Activated T-cell treated with anti-CD3 and anti-CD28 coated beads for 1 hour (primary cell): ENCODE measurements around the gene PALLD.
"Not testable (repeated sequence)": the region's sequence is repeated elsewhere in the genome, so short reads cannot be mapped to it uniquely, and the experiment has no call there.

Experiments
- DNase-seq: peaks from one replicate; pipeline ENCODE4 v3.0.0-alpha.2; 2020; ENCODE audit warnings: low read depth

Gene PALLD

DNA sequence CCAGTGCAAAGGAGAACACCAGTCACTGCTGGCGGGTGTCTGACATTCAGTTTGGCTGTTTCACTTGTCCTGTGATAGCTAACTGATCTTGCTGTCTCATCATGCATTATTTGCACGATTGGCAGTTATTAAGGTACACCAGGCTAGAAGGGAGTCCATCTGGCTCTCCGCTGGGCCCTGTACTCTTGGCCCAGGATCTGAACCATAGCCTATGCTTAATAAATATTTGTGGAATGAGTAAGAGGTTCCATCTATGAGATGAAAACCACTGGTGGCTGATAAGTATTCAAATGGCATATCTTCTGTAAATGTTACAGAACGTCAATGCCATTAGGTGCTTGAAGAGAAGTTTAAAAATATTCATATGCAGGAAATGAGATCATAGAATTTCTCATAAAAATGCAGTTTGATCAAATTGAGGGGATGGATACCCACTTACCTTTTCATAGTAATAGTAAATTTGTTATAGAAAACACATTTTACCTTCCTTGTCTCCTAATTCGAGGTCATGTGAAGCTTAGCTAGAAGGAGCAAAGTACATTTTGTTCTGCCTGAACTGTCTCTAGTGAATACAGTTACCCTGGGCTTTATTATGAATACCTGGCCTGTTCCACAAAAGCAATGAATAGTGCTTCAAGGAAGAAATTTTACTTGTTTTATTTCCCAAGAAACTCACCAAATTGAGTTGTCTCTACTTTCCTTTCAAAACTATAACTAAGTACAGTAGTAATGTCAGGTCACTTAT is 299.7 kb downstream of the PALLD start:
- no peak for DNase-seq

DNA sequence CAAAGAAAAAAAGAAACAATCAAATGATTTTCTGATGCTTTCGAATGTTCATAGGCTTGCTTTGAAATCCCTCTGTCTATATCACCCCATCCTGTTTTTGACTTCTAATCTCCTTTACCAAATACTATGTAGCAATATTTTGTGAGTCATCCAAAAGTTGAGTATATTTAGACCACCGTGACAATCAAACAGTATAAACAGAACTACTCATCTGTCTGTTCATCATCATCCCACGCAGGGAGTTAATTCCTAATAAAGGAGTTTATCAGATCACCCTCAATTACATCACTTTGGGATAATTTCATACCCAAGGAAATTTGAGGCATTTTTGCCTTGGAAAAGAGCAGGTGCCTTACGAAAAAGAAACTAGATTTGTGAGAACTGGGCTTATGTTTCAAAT is 300.3 kb downstream of the PALLD start:
- no peak for DNase-seq

DNA sequence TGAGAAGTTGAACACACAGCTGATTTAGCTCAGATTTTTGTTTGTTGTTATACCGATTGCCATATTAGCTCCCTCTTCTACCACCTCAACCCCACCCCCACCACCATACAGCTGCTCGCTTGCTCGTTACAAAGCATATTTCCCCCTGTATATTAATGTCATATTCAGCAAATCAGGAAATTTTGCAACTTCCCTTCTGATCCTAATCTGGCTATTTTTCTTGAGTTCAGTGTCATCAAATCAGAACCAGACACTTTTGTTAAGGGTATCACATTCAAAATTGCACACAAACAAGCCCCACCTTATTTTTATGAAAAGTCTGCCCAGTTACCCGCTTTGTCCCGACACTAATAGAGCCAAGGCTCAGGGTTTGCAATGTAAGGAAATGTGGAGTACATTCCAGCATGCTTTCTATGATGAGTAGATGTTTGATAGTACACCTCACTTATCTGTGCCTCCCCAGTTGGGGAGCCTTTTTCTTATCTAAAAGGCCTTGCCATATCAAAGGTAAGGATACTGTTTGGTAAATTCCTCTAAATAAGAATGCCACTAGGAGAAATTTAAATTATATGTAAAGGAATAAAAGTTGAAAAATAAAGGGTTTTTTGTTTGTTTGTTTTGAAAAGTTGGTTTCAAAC is 301.0 kb downstream of the PALLD start:
- DNase-seq = no peak

DNA sequence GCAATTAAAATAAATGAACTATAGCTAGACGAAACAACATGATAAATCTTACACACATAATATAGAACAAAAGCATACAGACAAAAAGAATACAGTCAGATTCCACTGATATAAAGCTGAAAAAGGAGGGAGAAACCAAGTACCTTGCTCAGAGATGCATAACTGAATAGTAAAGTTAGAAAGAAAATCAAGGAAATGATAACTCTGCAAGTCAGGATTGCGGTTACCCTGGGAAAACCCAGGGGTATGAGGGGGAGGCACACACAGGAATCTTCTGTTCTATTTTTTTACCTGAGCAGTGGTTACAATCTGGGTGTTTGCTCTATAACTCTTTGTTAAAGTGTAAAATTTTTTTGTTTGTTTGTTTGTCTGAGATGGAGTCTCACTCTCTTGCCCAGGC is 304.1 kb downstream of the PALLD start:
- no peak for DNase-seq

DNA sequence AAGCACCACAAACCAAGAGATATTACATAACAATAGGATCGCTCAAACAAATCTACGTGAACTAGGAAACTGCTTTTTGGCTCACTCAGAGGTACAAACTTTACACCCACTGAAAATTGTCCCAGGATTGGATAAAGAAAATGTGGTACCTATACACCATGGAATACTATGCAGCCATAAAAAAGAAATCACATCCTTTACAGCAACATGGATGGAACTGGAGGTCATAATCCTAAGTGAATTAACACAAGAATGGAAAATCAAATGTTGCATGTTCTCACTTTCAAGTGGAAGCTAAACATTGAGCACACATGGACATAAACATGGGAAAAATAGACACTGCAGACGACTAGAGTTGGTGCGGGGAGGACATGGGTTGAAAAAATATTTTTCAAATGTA is 305.4 kb downstream of the PALLD start:
- DNase-seq = no peak

DNA sequence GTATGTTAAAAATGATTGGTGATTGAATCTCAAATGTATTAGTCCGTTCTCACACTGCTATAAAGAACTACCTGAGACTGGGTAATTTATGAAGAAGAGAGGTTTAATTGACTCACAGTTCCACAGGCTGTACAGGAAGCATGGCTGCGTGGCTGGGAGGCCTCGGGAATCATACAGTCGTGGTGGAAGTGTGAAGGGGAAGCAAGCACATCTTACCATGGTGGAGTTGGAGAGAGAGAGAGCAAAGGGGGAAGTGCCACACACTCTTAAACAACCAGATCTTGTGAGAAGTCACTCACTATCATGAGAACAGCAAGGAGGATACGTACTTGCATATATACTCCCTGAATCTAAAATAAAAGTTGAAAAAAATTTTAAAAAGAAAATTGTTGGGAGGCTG is 306.2 kb downstream of the PALLD start:
- not testable (repeated sequence) for DNase-seq

DNA sequence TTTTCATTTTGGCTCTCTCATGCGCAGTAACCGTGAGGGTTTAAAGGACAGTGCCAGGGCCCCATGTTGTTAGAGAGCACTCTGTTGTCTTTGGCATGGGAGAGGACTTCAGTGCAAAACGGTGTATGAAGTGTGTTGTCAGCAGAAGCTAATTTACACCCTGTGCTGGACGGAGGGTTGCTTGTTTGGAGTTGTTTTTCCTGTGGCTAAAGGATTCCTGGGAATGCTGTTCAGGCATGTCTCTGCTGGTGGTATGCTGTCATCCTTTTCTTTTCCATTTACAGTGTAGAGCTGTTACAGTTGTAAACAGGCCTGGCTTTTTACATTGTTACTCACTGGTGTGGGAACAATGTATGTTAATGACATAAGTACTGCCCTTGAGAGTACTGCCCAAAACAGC is 306.9 kb downstream of the PALLD start:
- DNase-seq = no peak

DNA sequence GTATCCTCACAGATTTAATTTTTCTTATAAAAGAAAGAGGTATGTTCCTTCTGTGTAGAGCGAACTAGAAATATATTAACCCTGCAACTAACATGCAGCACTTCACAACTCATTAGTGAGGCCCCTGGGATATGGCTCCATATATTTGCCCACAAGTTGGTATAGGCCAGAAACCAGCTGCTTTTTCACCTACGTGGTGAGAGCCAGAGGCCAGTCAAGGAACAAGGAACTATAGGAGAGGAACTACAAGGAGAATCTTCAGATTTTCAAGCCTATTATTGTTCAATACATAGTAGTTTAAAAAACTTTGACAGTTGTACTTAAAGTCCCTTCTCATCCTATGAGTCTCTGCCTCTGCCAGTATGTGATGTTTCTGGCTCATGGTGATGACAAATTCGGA is 307.3 kb downstream of the PALLD start:
- no peak for DNase-seq

DNA sequence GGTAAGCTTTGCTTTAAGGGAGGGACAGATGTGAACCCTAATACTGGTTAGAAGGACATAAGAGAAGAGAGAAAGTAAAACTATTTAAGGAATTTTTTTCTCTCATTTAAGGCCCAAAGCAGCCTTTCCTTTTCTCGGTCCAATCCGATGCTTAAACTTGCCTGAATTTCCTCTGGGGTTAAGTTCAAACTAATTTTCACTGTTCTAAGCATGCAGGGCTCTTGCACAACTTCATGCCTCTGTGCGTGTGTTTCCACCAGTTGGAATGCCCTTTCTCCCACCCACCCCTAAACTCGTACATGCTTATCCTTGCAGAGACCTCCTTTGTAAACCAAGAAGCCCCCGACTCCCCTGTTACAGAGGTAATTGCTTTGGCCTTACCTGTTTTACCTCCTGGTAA is 308.5 kb downstream of the PALLD start:
- DNase-seq = no peak

DNA sequence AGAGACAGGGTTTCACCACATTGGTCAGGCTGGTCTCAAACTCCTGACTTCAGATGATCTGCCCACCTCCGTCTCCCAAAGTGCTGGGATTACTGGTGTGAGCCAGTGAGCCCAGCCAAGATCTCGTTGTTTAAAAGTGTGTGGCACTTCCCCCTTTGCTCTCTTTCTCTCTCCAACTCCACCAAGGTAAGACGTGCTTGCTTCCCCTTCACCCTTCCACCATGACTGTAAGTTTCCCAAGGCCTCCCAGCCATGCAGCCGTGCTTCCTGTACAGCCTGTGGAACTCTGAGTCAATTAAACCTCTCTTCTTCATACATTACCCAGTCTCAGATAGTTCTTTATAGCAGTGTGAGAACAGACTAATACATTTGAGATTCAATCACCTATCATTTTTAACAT is 309.4 kb downstream of the PALLD start:
- not testable (repeated sequence) for DNase-seq

DNA sequence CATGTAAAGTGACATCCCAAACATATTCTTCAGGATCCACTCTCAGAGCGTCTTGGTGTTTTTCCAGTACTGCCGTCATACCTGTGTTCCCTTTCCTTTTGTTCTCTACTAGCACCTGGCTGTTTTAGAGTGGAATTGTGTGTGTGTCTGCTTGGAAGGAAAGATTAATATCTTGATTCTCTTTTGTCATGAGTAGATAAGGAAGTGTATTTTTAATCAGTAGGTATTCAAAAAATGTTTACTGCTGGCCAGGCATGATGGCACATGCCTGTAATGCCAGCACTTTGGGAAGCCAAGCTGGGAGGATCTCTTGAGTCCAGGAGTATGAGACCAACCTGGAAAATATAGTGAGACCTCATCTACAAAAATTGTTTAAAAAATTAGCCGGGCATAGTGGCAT is 314.4 kb downstream of the PALLD start:
- DNase-seq = no peak

DNA sequence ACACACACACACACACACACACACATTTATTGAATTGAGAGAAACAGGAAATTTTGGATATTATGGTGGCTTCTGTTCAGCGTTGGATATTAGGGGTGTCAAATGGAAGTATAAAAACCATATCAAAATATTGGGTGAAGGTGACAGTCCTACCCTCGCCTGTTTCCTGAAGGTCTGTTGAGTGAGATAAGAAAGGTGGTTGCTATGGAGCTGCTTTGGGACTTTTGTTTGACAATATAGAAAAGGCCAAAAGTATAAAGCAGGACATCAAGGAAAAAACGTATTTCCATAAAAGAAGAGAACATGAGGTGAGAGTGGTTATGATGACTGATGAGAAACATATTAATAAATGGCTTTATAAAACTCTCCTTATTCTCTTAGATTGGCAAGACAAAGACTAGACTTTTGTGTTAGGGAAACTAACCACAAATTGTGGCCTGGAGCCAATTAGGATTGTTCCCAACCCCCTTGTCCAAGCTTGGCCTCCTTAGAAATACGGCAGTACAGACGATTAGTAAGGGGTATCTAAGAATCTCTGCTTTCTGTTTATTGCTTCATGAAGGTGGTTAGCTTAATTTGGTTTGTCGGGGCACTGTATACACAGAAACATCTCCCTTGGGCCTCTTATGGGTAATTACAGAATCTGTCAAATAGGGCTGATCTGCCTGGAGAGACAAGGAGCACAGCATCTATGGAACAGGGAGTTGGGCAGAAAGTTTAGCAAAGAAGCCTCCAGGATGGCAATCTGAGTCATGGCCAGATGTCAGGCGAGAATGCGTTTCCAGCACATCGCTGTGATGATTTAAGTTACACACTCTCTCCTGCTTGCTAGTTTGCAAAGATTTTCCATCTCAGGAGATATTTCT is 315.2 kb downstream of the PALLD start:
- no peak for DNase-seq

DNA sequence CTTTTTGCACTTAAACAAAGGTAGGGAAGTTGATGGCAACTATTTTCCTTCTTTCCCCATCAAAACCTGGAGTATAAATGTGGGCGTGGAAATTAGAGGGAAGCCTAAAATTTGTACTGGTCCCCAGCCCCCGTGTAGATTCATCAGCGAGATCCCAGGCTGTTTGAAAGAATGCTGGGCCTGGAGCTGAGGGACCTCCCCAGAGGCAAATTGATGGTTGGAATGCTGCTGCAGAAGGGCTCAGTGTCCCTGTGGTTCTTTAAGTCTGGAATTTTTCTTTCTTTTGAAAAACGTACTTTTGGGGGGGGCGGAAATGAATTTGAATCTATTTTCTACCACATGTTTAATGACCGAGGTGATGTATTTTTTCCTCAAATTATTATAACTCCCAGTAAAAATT is 316.0 kb downstream of the PALLD start:
- DNase-seq = no peak

DNA sequence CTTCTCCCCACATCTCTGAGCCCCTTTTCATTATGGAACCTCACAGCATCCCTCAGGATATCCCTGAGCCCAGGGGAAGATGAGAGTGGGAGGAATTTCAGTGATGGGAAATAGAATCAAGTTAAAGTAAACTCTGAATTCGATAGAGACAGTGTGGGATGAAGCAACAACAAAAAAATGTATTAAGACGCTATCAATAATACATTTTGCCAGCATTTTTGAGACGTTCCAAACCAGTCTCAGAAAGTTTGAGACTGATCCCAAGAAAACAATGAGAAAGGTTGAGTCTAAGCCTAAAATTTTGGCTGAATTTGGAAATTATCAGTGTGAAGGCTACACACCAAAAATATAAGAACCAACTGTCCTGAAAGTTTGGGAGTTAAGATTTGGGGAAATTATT is 317.0 kb downstream of the PALLD start:
- no peak for DNase-seq

DNA sequence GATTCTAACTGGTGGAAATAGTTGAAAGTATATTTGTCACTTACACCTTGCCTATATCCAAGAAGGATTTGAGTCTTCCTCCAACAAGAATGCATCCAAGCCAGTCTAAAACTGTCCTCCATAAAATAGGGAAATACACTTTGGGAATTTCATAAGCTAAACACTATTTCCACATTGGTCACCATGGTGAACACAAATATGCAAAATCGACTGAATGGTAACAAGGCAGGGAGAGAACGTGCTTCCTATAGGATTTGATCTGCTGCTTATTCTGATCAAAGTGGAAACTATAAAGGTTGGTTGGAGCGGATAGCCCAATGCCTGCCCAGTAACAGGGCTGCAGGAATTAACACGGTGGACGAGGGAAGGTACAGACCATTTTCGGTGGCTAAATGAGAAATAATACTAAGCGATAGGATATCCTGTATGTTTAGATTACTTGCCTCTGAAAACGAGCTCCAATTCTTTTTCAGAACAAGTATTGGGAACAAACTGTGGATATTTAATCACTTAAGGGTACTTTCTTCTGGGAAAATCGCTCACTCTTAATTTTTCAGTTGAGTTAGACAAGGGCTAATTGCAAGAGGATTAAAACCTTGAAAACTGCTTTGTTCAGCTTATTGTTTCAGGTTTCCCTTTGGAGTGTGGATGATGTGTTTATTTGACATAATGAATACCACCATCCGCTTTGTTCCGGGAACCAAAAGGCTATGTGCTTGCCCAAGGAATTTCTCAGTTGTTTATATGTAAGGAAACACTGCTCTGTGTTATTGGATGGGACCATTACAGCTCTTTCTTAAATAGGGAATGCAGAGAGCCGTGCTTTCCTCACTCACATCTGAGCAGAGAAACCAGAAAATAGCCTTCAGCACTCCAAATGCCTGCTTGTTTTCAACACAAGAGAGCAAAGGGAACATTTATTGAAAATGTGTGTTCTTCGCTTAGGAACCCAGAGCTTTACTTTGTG is 318.8 kb downstream of the PALLD start:
- DNase-seq = no peak

DNA sequence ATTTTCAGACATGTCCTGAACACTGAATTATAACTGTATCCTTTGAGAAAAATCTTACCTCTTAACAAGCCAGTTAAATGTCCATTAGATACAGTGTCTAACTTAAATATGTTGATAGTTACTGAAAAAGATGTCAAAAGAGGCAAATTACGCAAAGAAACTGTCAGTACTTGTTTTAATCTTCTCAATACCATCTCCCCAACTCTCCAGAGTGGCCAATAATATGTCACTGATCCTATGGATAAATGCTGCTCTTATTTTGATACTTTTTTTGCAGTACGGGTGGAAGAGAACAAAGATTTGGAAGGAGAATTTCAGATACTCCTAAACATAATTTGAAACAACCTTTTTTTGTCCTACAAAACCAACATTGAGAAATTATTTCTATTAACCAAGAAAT is 320.5 kb downstream of the PALLD start:
- no peak for DNase-seq

DNA sequence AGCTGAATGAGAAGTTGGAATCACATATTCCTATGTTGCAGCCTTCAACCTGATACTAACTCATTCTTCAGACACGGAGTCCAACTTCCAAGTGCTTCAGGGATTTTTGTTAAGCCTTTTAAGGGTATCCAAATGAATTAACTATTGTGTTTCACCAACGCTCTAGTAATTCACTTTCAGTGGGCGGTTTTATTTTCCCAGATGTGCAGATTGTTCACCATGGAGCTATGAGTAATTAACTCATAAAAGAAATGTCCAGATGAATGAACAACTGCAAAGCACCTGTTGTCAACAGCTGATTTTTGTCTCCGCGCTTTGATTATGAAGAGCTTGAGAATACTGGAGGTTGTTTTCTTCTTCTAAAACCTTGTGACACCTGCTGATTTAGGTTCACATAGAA is 325.6 kb downstream of the PALLD start:
- DNase-seq = no peak

DNA sequence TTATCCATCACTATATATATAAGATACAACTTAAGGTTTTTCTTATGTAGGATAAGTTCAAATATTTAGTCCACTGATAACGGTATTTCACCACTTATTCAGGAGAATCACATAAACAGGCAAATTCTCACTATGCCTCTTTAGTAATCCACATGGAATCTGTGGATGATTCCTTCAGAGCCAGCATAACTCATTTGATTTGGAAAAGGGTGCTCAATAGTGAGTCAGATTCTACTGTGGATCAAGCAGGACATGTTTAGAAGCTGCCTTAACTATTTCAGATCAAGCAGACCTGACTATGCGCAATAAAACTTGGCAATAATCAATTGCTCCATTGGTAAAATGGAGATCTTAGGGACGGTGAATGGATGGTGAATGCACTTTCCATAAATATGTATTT is 329.1 kb downstream of the PALLD start:
- DNase-seq = no peak

DNA sequence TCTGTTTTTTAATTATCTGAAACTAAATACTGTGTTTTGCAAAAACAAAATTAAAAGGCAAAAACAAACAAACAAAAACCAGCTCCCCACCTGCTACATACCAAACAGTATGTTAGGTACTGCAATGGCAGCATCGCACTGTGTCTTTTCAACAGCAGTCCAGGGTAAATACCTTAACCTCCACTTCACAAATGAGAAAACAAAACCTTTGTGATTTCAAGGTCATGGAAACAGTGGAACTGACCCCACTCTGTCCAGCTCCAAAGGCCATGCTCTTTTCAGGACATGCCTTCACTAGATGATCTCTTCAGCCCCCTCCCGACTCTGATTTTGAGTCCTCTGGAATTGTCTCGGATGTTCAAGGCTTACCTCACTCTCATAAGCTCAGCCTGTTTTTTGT is 329.8 kb downstream of the PALLD start:
- no peak for DNase-seq

DNA sequence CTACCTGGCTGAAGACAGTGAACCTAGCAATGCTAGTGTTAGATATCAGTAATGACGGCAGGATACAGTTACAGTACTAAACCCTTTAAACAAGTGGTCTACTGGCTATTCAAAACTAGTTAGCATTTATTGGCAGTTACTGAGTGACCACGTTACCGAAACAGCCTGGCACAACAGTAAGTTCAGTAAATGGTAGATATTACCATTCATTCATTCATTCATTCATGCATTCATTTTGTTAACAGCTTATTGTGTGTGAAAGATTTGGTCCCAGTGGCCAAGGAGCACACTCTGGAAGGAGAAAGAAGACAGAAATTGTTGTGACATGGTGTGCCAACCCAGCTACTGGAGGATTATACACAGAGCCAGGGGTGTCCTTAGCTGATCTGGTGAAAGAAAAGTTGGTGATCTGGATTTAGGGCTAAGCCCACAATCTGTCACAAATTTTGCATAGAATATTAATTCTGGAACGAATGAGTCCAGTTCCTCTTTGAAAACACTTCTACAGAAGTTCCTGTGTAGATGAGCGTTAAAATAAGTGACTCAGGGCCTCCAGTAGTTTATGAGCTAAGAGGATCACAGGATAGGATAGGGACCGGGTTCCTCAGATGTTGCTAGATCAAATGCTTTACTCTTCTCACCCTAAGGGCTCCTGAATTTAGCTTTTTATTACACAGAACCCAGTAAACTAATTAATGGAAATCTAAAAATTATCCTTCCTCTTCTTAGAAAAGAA is 334.1 kb downstream of the PALLD start:
- no peak for DNase-seq

DNA sequence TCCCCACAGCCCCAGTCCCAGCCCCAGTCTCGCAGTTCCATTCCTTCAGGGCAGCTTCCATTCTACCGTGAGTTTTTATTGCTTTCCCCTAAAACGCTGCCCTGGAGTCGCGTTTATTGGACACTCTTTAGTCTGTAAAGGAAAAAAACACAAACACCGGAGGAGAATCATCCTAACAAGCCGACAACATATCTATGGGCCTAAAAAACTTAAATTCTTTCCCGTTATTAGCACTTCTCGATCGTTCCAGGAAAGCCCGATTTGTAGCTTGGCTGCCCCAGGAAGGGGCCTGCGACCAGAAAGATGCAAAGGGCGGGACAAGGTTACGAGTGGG is 334.7 kb downstream of the PALLD start:
- DNase-seq = no peak
